ENCODE data around the gene KRTAP10-9. TPM values are rescaled to one million over a fixed set of nuclear protein-coding genes. Genes with fewer than 3 reads are reported as not detected.
"Not testable (repeated sequence)": the region's sequence is repeated elsewhere in the genome, so short reads cannot be mapped to it uniquely, and the experiment has no call there.

KRTAP10-9 gene
- polyA plus RNA-seq, 4 donors, result not detected

DNA sequence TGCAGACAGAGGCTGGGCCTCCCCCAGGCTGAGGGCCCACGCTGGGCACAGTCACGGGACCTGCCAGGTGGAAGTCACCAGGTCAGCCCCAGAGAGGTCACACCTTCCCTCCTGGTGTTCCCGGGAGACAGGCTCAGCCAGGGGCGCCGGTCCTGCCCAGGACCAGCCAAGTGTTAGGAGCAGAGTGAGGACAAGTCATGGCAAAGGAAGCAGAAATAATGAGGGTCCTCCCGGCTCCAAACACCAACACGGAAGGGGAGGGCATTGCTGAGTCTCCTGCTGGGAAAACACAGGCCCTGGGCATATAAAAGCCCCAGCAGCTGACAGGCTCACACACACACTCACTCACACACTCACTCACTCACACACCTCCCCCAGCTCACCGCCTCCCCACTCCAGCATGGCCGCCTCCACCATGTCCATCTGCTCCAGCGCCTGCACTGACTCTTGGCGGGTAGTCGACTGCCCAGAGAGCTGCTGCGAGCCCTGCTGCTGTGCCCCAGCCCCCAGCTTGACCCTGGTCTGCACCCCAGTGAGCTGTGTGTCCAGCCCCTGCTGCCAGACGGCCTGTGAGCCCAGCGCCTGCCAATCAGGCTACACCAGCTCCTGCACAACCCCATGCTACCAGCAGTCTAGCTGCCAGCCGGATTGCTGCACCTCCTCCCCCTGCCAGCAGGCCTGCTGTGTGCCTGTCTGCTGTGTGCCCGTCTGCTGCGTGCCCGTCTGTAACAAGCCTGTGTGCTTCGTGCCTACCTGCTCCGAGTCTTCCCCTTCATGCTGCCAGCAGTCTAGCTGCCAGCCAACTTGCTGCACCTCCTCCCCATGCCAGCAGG, 10.3 kb downstream of the KRTAP10-9 start, which contains the start of gene KRTAP10-10:
TSS of gene KRTAP10-10 (plus strand) at position 339 of the 833 bp plus-strand sequence. CDS start at position 401, 62 bp downstream.
- DNase-seq (ENCODE audit: low read depth in 4 of 4, low spot score in 3 of 4), result no peak

- not testable (repeated sequence) for DNase-seq (ENCODE audit: low read depth in 4 of 4, low spot score in 3 of 4)
Observed at GRCh38 chr21:44637851-44638348, 11.0 kb downstream of the KRTAP10-9 start.

- not testable (repeated sequence) for DNase-seq (ENCODE audit: low read depth in 4 of 4, low spot score in 3 of 4)
Observed at GRCh38 chr21:44638506-44639330, 11.8 kb downstream of the KRTAP10-9 start.

GRCh38 chr21:44639331-44639655, 12.4 kb downstream of the KRTAP10-9 start:
- no peak for DNase-seq (ENCODE audit: low read depth in 4 of 4, low spot score in 3 of 4)

DNA sequence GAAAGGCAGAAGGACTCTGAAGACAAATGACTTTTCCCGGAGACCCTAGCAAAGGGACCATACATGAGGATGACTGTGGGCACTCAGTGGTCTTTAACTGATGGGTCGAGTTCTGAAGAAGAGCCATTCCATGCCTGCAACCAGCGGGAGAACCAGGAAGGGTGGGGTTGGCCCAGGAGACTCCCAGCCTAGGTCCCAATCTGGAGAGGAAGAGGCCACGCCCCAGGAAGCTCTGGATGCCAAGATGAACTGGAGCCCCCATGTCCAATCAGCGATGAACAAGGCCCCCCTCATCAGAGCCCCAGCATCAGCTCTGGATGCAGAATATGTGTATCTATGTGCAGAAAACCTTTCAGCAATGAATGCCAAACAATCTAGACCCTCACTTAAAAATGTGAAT, 13.9 kb downstream of the KRTAP10-9 start:
- DNase-seq (ENCODE audit: low read depth in 4 of 4, low spot score in 3 of 4), result no peak

- DNase-seq (ENCODE audit: low read depth in 4 of 4, low spot score in 3 of 4), result peak in 1 of 4 donors; percentile 5
Observed at GRCh38 chr21:44643741-44644310, 16.9 kb downstream of the KRTAP10-9 start.

DNA sequence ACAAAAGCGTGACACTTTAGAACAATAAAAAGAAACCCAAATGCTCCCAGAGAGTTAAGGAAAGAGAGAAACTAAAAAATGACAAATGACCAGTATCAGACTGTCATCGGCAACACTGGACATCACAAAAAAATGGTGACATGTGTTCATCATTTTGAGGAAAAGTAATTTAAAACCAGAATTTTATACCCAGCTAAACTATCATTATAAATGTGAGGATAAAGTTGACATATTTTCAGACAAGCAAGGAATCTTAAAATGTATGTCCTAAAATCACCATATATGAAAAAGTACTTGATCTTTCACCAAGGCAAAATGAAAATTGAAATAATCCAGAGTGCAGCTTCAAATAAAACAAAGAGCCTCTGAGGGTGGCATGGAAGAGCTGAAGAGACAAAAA, 18.0 kb downstream of the KRTAP10-9 start:
- DNase-seq (ENCODE audit: low read depth in 4 of 4, low spot score in 3 of 4), result no peak

DNA sequence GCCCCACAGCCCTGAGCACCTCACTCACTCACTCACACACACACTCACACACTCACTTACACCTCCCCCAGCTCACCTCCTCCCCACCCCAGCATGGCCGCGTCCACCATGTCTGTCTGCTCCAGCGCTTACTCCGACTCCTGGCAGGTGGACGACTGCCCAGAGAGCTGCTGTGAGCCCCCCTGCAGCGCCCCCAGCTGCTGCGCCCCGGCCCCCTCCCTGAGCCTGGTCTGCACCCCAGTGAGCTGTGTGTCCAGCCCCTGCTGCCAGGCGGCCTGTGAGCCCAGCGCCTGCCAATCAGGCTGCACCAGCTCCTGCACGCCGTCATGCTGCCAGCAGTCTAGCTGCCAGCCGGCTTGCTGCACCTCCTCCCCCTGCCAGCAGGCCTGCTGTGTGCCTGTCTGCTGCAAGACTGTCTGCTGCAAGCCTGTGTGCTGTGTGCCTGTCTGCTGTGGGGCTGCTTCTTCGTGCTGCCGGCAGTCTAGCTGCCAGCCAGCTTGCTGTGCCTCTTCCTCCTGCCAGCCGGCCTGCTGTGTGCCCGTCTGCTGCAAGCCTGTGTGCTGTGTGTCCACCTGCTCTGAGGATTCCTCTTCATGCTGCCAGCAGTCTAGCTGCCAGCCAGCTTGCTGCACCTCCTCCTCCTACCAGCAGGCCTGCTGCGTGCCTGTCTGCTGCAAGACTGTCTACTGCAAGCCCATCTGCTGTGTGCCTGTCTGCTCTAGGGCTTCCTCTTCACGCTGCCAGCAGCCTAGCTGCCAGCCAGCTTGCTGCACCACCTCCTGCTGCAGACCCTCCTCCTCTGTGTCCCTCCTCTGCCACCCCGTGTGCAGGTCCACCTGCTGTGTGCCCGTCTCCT, 19.7 kb downstream of the KRTAP10-9 start, which contains the start of gene KRTAP10-11:
TSS of gene KRTAP10-11 (plus strand) at position 49 of the 856 bp plus-strand sequence. CDS start at position 94, 45 bp downstream.
- DNase-seq (ENCODE audit: low read depth in 4 of 4, low spot score in 3 of 4), result not testable (repeated sequence)

DNA sequence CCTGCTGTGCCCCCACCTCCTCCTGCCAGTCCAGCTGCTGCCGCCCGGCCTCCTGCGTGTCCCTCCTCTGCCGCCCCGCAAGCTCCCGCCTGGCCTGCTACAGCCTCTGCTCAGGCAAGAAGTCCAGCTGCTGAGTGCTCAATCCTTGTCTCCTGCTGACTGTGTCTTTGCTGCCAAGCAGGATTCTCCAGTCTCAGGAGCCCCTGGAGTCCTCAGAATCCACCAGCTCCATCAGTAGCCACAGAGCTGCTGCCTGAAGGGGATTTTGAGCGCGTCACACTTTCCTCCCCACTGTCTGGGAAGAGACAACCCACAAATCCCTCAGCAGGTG, 20.3 kb downstream of the KRTAP10-9 start:
- no peak for DNase-seq (ENCODE audit: low read depth in 4 of 4, low spot score in 3 of 4)

DNA sequence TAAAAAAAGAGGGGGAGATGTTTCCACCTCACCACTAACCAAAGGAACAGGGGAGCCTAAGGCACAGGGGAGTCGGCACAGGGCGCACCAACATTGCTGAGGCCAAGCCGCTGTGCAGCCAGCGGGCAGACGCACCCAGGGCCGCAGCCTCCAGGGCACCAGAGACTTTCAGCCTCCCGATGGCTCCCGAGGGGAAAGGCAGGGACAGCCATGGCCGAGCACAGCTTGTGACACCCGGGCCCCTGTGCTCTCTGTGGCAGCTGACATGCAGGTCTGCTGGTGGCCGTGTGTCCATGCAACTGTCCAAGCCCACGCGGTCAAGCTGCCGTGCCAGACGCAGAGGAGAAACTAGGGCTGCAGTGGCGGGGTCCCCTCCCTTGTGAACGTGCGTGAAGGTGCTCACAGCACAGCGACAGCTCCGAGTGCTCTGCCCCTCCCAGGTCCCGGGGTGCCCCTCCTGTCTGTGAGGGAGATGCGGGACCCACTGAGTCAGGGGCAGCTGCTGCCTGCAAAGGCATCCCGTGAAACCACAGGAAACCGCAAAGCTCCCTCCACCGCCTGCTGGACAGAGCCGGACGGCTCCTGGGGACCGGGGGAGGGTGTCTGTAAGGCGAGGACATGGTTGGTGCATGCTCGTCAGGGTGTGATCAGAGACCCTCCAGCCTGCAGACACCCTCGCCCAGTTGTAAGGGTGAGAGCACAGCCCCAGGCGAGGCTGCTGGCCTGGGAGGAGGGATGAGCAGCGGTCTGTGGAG, 21.8 kb downstream of the KRTAP10-9 start:
- DNase-seq (ENCODE audit: low read depth in 4 of 4, low spot score in 3 of 4), result no peak

- DNase-seq (ENCODE audit: low read depth in 4 of 4, low spot score in 3 of 4), result no peak
Observed at GRCh38 chr21:44649521-44650100, 22.7 kb downstream of the KRTAP10-9 start.

GRCh38 chr21:44650265-44650972, 23.5 kb downstream of the KRTAP10-9 start:
- no peak for DNase-seq (ENCODE audit: low read depth in 4 of 4, low spot score in 3 of 4)

DNA sequence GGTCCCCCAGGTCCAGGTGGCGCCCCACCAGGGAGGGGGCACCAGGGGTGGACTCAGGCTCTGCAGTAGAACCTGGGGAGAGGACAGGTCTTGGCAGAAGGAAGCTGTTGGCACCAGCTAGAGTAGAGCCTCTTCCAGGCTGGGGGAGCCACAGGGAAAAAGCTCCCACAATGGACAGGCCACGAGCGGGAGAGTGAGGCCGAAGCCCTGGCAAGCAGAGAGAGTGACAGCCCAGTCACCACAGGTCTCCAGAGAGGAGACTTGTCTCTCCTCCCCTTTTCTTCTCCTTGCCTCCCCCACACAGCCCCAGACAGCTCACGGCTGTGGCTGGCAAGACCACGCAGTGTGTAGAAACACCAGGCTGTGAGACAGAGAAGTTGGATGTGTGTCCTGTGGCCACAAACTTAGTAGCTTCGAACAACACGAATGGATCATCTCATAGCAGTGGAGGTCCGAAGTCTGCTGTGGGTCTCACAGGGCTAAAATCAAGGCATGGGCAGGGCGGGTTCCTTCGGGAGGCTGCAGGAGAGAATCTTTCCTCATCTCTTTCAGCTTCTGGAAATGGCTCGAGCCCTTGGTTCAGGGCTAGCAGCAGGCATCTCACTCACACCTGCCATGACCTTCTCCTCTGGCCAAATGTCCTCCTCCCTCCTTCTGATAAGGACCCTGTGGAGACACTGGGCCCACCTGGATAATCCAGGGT, 24.2 kb downstream of the KRTAP10-9 start:
- DNase-seq (ENCODE audit: low read depth in 4 of 4, low spot score in 3 of 4), result no peak

GRCh38 chr21:44653123-44653522, 26.2 kb downstream of the KRTAP10-9 start:
- no peak for DNase-seq (ENCODE audit: low read depth in 4 of 4, low spot score in 3 of 4)

- DNase-seq (ENCODE audit: low read depth in 4 of 4, low spot score in 3 of 4), result no peak
Observed at GRCh38 chr21:44653656-44654575, 27.0 kb downstream of the KRTAP10-9 start.

GRCh38 chr21:44654576-44655175, 27.8 kb downstream of the KRTAP10-9 start, which contains the start of gene KRTAP12-4:
Gene KRTAP12-4, minus strand, starts transcription at chr21:44654659. Its CDS starts 45 bp downstream, at chr21:44654614.
- DNase-seq (ENCODE audit: low read depth in 4 of 4, low spot score in 3 of 4), result no peak
